CD14-positive monocyte (primary cell): Measurements from ENCODE around the gene FRY. TPM values are rescaled to one million over a fixed set of nuclear protein-coding genes. Genes with fewer than 3 reads are reported as not detected.

Experiments
- DNase-seq, 3 donors: peaks; one replicate each; pipeline ENCODE4 v3.0.0-alpha.2; 2011 to 2022
- H2AFZ ChIP-seq: 2 replicates; pipeline ENCODE4 v1.6.0; 2012; ENCODE audit warnings: mild to moderate bottlenecking, low read depth, low read length, inconsistent platforms; ENCODE audit not compliant: insufficient read depth, poor library complexity, severe bottlenecking
- H3K27ac ChIP-seq, 2 donors: 1 replicate in 1 of 2; 2 replicates in 1 of 2; pipeline ENCODE4 v1.5.1; 2012 to 2013; ENCODE audit warnings: low read length in 2 of 2, control low read depth in 1 of 2, inconsistent platforms in 1 of 2, low read depth in 1 of 2, mild to moderate bottlenecking in 1 of 2
- H3K27me3 ChIP-seq, 2 donors: one replicate each; pipeline versions ENCODE4 v1.6.0 to v1.6.1; 2011 to 2013; ENCODE audit warnings: low read length in 2 of 2; ENCODE audit not compliant: control insufficient read depth in 2 of 2, insufficient read depth in 2 of 2
- H3K36me3 ChIP-seq, 2 donors: replicated peaks in 1 of 2; 1 replicate in 1 of 2; 2 replicates in 1 of 2; pipeline versions ENCODE4 v1.5.1 to v1.6.1; 2012 to 2013; ENCODE audit warnings: low read length in 2 of 2, control low read depth in 1 of 2, inconsistent platforms in 1 of 2, mild to moderate bottlenecking in 1 of 2; ENCODE audit not compliant: insufficient read depth in 2 of 2, control insufficient read depth in 1 of 2
- H3K4me1 ChIP-seq, 2 donors: 1 replicate in 1 of 2; 2 replicates in 1 of 2; pipeline versions ENCODE4 v1.5.1 to v1.6.1; 2012 to 2013; ENCODE audit warnings: low read length in 2 of 2, control low read depth in 1 of 2, inconsistent platforms in 1 of 2, mild to moderate bottlenecking in 1 of 2, moderate library complexity in 1 of 2; ENCODE audit not compliant: insufficient read depth in 2 of 2, control insufficient read depth in 1 of 2
- H3K4me2 ChIP-seq: replicated peaks from 2 replicates; pipeline ENCODE3; 2012; ENCODE audit warnings: low read length, moderate library complexity, mild to moderate bottlenecking; ENCODE audit not compliant: poor library complexity, severe bottlenecking; ENCODE audit errors: extremely low read depth
- H3K4me3 ChIP-seq, 3 experiments: fragments of 200-600 bp in 1 of 3; sonication (generic) in 1 of 3; replicated peaks in 1 of 3; 1 replicate in 2 of 3; 2 replicates in 1 of 3; pipeline ENCODE4 v1.5.1; 2011 to 2013; ENCODE audit warnings: low read length in 3 of 3, mild to moderate bottlenecking in 3 of 3, control low read depth in 2 of 3, low read depth in 2 of 3, inconsistent platforms in 1 of 3, moderate library complexity in 1 of 3
- H3K79me2 ChIP-seq: 2 replicates; pipeline ENCODE4 v1.6.0; 2012; ENCODE audit warnings: mild to moderate bottlenecking, control low read depth, inconsistent platforms, low read length, moderate library complexity; ENCODE audit not compliant: insufficient read depth
- H3K9ac ChIP-seq: 2 replicates; pipeline ENCODE4 v1.6.0; 2017; ENCODE audit warnings: low read length, mild to moderate bottlenecking; ENCODE audit not compliant: insufficient read depth, poor library complexity, severe bottlenecking
- H3K9me3 ChIP-seq, 2 donors: replicated peaks in 1 of 2; 1 replicate in 1 of 2; 2 replicates in 1 of 2; pipeline versions ENCODE4 v1.5.1 to v1.6.1; 2012 to 2013; ENCODE audit warnings: low read length in 2 of 2, control low read depth in 1 of 2; ENCODE audit not compliant: control insufficient read depth in 1 of 2, insufficient read depth in 1 of 2
- H4K20me1 ChIP-seq: 2 replicates; pipeline ENCODE4 v1.6.0; 2012; ENCODE audit warnings: mild to moderate bottlenecking, low read length, control low read depth, moderate library complexity; ENCODE audit not compliant: insufficient read depth
- H3K27ac Mint-ChIP-seq, 7 donors: one replicate each; pipeline ENCODE4 v1.8.0; 2020; ENCODE audit warnings: mild to moderate bottlenecking in 7 of 7, mixed read lengths in 7 of 7, moderate library complexity in 6 of 7, inconsistent platforms in 2 of 7
- H3K27me3 Mint-ChIP-seq, 3 donors: one replicate each; pipeline ENCODE4 v1.8.0; 2021 to 2022; ENCODE audit warnings: low read depth in 3 of 3, mild to moderate bottlenecking in 3 of 3, mixed read lengths in 3 of 3, moderate library complexity in 3 of 3, inconsistent platforms in 1 of 3
- H3K36me3 Mint-ChIP-seq, 2 donors: one replicate each; pipeline ENCODE4 v1.8.0; 2020; ENCODE audit warnings: mixed read lengths in 2 of 2, inconsistent platforms in 1 of 2, mild to moderate bottlenecking in 1 of 2
- H3K4me1 Mint-ChIP-seq: one replicate; pipeline ENCODE4 v1.8.0; 2020; ENCODE audit warnings: mild to moderate bottlenecking, mixed read lengths
- H3K4me3 Mint-ChIP-seq, 2 donors: one replicate each; pipeline ENCODE4 v1.8.0; 2020; ENCODE audit warnings: mild to moderate bottlenecking in 2 of 2, mixed read lengths in 2 of 2, moderate library complexity in 1 of 2
- H3K9me3 Mint-ChIP-seq, 7 donors: one replicate each; pipeline ENCODE4 v1.8.0; 2020 to 2022; ENCODE audit warnings: mixed read lengths in 7 of 7, mild to moderate bottlenecking in 6 of 7, moderate library complexity in 6 of 7, inconsistent platforms in 2 of 7
- CTCF ChIP-seq: fragments of 200-600 bp; IDR thresholded peaks from one replicate; pipeline ENCODE4 v1.8.0; 2022; ENCODE audit warnings: antibody characterized with exemption, mild to moderate bottlenecking
- WGBS: methylation state at CpG from one replicate; pipeline ENCODE4 v1.1.5; 2013; ENCODE audit warnings: missing lambda C conversion rate; ENCODE audit not compliant: insufficient coverage; 5-methylcytosine and 5-hydroxymethylcytosine counted together
- intact Hi-C, 2 donors: fragments of 100-400 bp; cut with micrococcal nuclease; formaldehyde crosslinking; loops; one replicate each; pipeline versions ENCODE4 v1.15.0 to v1.15.1; 2023
- polyA plus RNA-seq, 3 donors: library from polyadenylated mRNA; depleted of rRNA in 1 of 3; unstranded in 2 of 3; stranded (reverse) in 1 of 3; fragments of 300-500 nt in 2 of 3; fragments of >200 nt in 1 of 3; fragmentation: Illumina TruSeq in 2 of 3; gene quantifications; 1 replicate in 2 of 3; 2 replicates in 1 of 3; pipeline ENCODE4 v1.2.3, GENCODE V29; 2012 to 2021

The FRY gene
- polyA plus RNA-seq, 3 donors, result 3.9 to 31.8 (median 5.0) TPM

GRCh38 chr13:32179708-32180107, 148.1 kb downstream of the FRY start:
- H3K9me3 ChIP-seq, result no peaks in the 10 kb centered on the region
- H3K27ac ChIP-seq, result no peak overlapping the region
- H3K9ac ChIP-seq, result no peak overlapping the region
- no CpG with 5 or more reads among the region's 2 CpGs for whole genome bisulfite sequencing
- peaks cover 63 to 89% of the 10 kb centered on the region in 2 donors for H3K36me3 Mint-ChIP-seq
- no peak overlapping the region for H3K4me3 Mint-ChIP-seq
- no peak for TF ChIP-seq CTCF
- H3K4me1 ChIP-seq, result no peaks in the 10 kb centered on the region
- no peaks in the 10 kb centered on the region for H3K79me2 ChIP-seq
- H3K27ac Mint-ChIP-seq, result no peak overlapping the region
- H3K4me1 Mint-ChIP-seq, result no peaks in the 10 kb centered on the region
- no peaks in the 10 kb centered on the region for H3K9me3 Mint-ChIP-seq
- no peak overlapping the region for H2AFZ ChIP-seq
- H3K4me3 ChIP-seq, result no peak overlapping the region
- DNase-seq, result no peak
- peaks cover 81 to 99% of the 10 kb centered on the region in 2 donors for H3K36me3 ChIP-seq
- H3K27me3 Mint-ChIP-seq, result no peaks in the 10 kb centered on the region
- no peak overlapping the region for H3K4me2 ChIP-seq
- intact Hi-C loops, result no loop called here
- no peaks in the 10 kb centered on the region for H4K20me1 ChIP-seq
- H3K27me3 ChIP-seq, result no peaks in the 10 kb centered on the region

GRCh38 chr13:32187651-32188050, 156.1 kb downstream of the FRY start:
- Histone ChIP-seq H3K36me3 (peaks cover 86 to 97% of the 10 kb centered on the region in 2 donors), H3K4me3 (no peak overlapping the region), H3K27ac (no peak overlapping the region), H3K79me2 (no peaks in the 10 kb centered on the region), H3K9me3 (no peaks in the 10 kb centered on the region), H3K9ac (no peak overlapping the region), H3K4me2 (no peak overlapping the region), H3K4me1 (no peaks in the 10 kb centered on the region), H3K27me3 (no peaks in the 10 kb centered on the region), H4K20me1 (no peaks in the 10 kb centered on the region), H2AFZ (no peak overlapping the region)
- H3K27me3 Mint-ChIP-seq, result no peaks in the 10 kb centered on the region
- no peak for TF ChIP-seq CTCF
- WGBS, result no CpG with 5 or more reads among the region's 2 CpGs
- no peak overlapping the region for H3K27ac Mint-ChIP-seq
- H3K36me3 Mint-ChIP-seq, result peaks cover 82 to 94% of the 10 kb centered on the region in 2 donors
- intact Hi-C loops, result no loop called here
- no peaks in the 10 kb centered on the region for H3K9me3 Mint-ChIP-seq
- no peak overlapping the region for H3K4me3 Mint-ChIP-seq
- no peaks in the 10 kb centered on the region for H3K4me1 Mint-ChIP-seq
- DNase-seq, result no peak
